ENCODE measurements around the gene ERC2.

Gene ERC2

DNA sequence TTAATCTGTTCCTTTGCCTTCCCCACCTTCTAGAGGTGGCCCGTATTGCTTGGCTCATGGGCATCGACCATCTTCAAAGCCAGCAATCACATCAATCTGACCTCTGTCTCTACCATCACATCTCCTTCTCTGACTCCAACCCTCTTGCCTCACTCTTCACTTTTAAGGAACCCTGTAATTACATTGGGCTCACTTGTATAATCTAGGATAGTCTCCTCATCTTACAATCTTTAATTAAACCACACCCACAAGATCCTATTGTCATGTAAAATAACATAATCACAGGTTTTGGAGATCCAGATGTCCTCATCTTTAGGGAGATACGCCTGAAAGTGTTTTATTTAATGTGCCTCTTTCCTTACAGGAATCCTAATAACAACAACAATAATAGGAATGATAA lies 234.5 kb downstream of the ERC2 start:
- DNase-seq = no peak

DNA sequence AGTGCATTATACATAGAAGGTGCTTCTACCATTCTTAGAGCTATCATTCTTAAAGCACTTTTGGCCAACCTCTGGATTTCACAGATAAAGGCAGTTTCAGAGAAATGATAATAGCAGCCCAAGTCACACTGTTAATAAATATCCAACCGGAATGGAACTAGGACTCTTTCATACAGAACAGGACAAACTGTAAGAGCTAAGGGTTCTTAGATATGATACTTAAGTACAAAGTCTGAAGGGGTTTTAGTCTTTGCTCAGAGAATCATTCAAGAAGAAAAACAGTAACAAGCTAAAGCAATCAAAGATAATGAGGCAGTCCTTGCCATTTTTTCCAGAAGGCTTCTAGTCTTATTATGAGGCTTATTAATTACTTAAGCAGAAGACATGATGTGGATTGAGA lies 239.0 kb downstream of the ERC2 start:
- DNase-seq = no peak

DNA sequence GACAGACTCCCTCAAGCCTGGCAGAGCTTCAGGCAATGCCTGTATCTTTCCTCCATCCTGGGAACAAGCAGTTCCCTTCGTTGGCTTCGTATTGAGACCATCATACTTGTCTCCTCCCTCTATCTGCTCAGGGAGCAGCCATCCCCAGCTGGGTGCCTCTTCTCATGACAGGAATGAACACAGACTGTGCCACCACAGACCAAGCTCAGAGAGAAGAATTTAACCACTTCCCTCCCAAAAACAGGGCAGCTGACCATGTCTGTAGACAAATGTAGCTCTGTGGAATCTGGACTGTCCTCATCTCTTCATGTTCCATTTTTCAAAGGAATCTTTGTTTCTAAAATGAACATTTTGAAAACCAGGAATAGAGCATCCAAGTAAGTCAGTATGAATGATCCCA lies 245.4 kb downstream of the ERC2 start:
- DNase-seq = no peak

DNA sequence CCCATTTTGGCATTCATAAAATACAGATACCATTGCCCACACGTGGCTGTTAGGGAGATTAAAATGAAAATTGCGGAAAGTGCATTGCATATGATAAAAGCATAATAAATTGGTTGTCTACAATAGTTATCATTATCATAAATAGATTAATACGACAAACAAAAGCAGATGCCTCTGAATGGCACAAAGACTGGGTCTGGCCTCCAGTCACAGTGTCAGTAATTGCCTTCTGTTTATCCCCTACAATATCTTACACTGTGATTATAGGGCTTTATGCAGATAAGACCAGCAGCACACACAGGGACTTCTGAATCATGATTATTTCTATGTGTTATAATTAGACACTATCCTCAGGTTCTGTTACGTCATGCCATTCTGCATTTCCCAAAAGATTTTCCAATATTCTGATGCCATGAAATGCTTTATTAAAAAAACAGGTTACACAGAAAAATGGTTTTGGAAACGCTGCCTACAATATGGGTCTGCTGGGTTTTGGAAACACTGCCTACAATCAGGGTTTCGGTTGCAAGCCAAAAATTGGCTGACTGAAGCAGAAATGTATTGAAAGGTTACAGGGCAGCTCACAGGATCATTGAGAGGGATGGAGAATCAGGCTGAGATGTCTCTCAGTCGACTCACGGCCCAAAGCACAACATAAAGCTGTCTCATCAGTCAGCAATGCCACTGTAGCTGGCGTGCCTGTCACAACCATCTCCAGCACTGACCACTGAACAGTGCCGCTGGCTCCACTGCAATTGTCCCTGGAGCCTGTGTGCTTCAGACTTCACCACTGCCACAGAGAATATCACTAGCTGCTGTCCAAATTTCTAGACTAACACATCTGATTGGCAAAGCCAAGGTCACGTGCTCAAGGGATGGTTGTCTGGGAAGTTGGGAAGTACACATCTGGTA lies 248.1 kb downstream of the ERC2 start:
- DNase-seq = no peak

DNA sequence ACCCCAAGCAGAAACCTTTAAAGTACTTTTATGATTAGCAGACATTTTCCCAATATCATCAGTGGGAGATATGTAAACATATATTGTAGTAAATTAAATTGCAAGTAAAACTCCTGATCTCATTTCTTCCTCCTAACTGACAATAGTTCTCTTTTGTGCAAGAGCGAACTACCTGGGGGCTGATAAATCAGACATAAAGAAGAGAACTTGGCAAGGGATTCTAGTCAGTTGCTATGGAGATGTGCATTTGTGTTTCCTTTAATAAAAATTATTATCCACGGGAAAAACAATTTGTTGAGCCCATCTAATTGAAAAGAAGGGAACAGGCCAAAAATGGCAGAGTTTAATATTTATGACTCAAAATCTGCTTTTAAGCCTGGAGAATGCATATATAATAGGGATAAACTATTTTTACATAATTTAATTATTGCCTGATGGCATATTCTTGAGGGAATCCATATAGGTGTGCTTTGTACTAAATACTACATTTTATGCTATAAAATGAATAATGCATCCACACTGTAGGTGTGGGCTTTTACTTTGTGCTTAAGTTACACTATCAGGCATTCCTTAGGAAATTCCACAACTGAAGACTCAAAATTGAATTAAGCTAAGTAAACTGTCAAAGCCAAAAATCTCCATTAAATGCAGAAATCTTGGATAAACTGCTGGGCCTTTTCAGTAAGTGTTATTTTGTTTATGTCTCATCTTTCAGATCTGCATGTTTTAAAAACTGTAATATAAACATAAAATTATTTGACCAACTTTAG lies 258.1 kb downstream of the ERC2 start:
- DNase-seq = no peak

DNA sequence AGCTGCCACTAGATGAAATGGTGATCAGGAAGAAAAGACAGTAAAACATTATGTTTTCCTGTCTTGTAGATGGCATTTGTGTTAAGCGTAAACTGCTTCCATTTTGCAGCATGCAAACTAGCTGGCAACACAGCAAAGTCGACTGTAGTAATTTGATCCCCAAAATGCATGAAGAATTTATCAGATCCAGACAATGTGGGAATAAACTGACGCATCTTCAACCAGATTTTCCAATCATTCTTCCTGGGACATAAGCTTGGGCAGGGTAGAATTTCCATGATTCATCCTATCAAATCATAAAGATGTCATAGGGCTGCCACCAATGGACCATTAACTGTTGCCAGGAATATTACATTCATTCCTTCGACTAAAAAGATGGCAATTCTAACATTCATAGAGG lies 260.3 kb downstream of the ERC2 start:
- DNase-seq = no peak

DNA sequence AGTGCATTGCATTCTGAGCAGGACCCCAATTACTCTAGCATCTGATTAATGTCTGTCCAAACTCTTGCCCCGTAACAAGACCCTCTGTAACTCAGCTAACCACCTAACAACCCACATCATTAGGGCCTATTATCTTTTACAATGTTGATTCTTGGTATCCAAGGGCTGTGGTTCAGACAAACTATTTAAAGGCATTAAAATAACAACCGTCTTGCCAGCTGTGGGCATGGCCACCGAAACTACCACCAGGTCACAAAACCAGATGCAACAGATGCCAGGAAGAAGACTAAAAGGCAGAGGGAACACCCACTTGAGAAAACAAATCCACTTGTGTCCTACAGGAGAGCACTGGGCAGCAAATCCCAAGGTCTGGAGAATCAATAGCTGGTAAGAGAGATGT lies 262.9 kb downstream of the ERC2 start:
- DNase-seq = no peak

DNA sequence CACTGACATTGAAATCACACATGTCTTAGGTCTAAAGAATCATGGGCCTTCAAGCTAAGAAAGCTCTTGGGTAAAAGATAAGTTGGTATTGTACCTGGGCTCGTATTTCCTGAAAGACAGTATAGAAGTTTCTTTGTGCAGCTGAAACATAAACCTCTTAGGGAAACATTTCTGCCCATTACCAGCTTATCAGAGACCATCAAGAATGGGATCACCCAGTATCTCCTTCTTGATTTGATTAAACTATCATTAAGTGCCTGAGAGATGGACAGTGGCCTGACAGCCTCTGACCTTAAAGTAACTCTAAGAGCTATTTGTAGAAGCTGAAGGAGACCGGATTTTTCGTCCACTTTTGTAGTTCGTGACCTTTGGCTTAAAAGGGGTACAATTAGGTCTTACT lies 265.3 kb downstream of the ERC2 start:
- DNase-seq = no peak

DNA sequence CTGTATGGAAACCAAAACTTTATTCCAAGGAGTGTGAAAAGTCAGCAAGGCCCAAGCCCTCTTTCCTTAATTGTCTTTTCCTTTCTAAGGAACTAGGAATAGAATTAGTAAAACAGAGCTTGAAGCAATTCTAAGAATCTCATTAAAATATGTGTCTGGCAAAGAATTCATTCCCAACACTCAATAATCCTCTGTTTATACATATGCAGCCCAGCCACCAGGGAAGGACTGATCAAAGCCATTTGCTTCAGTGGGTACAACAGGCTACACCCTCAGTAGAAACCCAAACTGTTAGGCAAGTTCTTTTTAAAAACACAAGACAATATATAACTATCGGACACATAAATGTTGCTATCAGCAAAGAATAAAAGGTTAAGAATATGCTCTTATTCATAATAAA lies 266.9 kb downstream of the ERC2 start:
- no peak for DNase-seq

DNA sequence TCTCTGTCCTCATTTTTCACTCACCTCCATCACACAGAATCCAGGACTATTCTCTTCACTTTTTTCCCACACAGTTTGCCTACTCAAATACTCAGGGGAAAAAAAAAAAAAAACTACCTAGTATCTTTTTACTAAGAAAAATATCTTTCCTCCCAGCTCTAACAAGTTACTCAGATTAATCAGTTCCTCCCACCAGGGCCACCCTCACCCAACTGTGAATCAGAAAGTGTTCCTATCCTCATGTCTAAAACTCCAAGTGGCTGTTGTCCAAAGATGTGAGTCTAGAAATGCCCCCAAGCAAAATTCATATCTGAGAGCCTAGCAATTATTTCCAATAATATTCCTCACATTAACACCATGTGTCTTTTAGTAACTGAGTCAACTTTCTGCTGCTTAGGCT lies 268.0 kb downstream of the ERC2 start:
- DNase-seq = no peak

DNA sequence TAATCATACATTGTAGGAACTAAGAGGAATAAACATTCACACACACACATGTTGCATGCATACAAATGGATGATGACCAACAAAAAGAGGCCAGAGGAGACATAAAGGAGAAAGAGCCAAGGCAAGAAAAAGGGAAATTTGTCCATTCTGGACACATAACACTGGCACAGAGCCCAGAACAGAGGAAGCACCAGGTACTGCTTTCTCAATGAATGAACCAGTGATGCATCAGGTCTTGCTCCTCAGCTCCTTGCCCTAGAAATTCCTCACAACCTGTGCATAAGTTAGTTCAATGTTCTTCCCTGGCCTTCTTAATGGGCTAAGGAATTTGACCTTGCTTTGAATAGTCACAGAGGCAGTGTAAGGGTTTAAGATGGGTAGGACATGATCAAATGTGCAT lies 270.3 kb downstream of the ERC2 start:
- no peak for DNase-seq

DNA sequence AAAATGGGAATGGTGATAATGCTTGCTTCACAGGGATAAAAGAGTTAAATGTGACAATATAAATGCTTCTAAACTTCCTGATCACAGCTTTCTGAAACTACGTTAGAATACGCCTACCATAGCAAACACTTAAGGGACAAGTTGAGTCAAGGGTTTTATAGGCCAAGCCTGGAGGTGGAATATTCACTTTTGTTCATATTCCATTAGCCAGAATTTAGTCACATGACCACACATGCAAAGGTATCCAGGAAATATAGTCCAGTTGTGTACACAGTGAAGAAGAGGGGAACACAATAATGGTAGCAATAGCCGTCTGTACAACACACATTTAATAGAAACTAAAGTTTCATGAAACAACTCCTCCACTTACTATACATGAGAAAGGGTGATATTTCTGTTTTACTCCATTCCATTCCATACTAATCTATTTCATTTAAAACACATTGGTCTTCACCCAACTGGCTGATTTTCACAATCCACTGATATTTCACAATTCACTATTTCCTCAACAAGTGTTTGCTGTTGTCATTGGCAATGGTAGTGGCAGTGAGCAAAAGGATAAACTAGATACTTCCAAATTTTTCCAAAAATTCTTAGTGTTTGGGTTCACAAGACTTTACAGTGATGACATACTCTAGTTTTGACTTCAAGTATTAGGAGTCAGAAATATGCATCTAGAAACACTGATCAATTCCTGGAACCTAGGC lies 270.9 kb downstream of the ERC2 start:
- no peak for DNase-seq

DNA sequence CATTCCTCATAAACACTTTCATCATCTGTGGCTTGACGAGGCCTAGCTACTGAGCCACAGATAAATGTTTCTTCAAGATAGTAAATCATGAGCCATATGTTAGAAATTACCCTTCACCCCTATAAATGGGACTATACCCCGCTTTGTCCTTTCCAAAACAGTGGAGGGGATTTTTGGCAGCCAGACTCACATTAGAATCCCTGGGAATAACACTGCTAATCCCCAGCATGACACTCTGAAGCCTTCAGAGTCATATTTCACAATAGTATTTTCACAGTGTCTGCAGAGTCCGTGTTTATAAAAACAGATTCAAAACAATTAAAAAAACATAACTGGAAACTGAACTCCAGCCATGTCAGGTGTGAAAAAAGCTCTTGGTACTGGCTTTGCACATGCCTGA lies 271.6 kb downstream of the ERC2 start:
- no peak for DNase-seq

DNA sequence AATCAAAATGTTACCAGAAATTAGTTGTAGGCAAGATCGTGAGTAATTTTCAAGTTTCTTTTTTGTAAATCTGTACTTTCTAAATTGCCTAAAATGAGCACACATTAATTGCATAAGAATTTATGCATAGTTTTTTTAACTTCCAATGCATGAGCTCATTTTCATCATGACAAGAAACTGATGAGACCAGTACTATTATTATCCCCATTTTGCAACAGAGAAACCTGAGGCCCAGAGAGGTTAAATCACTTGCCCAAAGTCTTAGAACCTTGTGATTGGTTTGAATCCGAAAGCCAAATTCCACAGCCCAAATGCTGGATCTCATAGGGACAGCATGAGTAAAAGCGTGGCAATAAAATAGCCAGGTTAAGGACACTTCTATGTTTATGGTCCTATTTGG lies 274.7 kb downstream of the ERC2 start:
- DNase-seq = no peak

DNA sequence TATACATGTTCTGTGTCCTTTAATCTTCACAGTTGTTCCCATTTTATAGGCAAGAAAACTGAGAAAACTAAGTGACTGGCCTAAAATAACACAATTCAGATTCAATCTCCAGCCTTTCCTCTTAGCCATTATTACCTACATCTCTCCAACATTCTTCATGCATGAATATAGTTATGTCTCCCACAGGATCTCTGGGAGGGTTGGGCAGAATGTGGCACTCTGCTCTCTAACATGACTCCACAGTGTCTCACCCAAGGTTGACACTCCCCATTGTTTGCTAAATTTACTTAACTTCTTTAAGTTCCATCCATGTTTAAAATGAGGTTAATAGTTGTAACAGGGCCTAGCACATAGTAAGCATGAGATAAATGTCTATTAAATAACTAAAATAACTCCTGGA lies 276.3 kb downstream of the ERC2 start:
- no peak for DNase-seq

DNA sequence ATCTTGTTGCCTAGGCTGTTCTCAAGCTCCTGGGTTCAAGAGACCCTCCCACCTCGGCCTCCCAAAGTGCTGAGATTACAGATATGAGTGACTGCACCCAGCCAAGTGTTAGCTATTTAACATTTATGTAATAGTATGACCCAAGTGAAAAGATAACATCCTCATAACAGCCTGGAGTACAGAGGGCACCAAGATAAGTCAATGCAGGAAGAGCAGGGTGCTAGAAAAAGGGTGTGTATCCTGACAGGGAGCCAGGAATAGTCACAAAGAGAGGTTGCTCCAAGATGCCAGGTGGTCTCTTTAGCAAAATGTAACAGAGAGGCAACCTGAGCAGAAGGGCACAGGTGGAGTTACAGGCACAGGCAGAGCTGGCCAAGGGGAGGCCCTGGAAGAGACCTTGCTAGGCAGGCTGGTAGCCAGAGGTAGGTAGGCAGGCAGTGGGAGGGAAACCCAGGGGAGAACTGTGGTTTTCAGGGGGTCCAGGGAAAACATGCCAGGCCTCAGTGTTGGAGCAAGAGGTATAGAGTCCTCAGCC lies 277.4 kb downstream of the ERC2 start:
- no peak for DNase-seq

DNA sequence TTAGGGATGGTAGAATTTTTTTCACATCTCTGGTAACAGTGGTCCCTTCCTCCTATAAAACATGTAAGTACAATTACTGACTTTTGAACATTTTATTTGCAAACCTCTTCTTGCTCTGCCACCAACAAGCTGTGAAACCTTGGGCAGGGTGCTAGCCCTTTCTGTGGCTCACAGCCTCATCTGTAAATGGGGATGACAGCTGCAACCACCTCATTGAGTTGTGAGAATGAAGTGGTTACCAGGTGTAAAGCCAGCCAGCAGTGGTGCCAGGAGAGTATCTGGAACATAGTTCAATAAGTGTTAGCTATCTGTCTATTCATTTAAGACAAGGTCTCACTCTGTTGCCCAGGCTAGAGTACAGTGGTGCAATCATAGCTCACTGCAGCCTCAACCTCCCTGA lies 278.1 kb downstream of the ERC2 start:
- no peak for DNase-seq

DNA sequence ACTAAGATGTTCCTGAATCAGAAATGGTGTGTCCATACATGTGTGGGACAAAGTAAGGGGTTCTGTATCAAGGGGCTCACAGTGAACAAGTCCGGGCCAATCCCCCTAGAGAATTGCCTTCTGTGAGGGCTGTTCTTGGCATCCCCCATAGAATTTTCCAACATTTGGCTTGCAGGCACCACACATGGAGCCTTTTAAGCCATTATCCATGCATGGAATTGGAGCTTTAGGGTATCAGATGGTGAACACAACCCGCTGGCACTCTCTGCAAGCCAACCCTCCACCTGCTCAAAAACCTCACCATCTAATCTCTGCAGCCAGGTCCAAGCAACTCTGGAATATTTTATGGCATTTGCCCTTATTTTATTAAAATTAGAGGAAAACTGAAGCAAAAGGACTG lies 278.7 kb downstream of the ERC2 start:
- no peak for DNase-seq

DNA sequence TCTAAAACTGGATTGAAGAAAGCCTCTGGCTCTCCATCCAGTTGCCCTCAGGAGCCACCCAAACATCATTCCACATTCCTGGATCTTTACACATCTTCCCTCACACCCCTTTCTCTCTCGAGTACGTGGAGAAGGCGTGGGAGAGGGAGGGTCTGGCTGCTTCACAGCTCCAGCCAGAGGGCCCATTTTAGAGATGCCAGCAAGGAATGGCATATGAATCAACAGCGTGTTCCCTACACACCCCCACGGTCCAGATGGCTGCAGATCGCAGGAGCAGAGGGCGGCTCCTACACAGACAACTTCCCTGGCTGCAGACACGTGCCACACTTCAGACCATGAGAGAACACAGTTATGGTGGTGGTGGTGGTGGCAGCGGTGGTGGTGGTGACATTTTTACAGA lies 280.1 kb downstream of the ERC2 start:
- DNase-seq = no peak

DNA sequence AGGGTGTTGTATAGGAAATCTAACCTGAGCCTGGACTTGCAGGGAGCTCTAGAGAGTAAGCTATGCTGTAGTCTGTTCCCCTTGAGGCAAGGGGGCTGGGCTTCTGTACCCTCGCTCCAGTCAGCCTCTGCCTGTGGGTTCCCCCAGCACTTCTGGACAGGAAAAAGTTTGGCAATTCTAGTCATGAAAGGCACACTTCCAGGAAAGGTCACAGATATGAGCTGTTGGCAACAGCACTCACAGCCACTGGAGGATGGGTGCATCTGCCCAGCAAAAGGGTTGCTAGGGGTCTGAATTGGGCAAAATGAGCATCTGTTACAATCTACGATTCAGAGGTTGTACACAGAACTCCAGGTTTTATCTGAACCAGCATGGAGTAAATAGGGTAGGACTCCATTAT lies 281.2 kb downstream of the ERC2 start:
- no peak for DNase-seq

DNA sequence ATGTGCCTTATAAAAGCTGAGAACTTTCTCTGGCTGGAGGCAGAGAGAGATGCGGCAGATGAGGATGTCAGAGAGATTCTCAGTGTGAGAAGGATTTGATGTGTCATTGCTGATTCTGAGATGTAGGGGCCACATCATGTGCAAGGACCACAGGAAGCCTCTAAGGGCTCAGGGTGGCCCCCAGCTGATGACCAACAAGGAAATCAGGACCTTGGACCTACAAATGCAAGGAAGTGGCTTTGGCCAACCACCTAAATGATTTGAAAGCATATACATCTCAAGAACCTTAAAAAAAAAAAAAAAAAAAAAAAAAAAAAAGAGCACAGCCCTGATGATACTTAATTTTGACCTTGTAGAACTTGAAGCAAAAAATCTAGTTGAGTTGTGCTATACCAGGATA lies 282.4 kb downstream of the ERC2 start:
- DNase-seq = no peak

DNA sequence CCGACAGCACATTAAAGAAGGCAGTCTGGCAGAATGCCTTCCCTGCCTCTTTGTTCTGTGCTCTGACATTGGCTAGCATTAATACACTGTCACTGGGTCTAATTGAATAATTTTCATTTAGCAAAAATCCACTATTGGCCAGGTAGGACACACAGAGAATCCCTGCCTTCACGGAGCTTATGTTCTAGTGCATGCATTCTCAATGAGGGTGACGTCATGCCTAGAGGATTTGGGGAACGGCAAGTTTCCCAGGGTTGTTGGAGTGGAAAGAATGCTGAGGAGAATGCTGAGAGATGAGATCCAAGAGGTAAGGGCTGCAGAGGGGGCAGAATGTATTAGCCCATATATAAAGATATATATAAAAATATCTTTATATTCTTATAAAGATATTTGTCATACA lies 284.7 kb downstream of the ERC2 start:
- no peak for DNase-seq

DNA sequence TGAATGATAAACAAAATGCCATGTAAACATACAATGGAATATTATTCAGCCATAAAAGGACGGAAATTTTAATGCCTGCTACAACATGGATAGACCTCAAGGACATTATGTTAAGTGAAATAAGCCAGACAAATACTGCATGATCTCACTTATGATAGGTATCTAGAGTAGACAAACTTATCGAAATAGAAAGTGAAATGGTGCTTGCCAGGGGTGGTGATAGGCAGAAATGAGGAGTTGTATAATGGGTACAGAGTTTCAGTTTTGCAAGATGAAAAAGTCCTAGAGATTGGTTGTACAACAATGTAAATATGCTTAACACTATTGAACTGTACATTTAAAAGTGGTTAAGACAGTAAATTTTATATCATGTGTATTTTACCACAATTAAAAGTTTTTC lies 287.8 kb downstream of the ERC2 start:
- DNase-seq = no peak

DNA sequence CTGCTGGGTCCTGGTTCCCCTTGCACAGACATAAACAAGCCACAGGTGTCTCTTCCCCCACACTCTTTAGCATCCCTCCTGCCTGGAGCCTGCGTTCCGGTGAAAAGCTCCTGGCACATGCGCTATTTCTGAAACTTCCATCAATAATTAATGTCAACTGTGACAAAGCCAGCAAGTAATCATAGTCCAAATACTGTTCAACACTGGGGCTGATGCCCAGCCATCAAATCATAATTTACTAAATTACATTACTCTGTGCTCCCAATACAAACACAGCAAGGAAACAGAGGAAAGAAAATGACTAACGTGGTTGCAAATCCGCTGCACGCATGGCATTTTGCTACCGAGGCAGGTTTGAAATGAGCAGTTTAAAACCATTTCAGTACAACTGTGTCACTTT lies 294.7 kb downstream of the ERC2 start:
- DNase-seq = no peak
